ENCODE results near the gene KRTAP5-10. TPM values are rescaled to one million over a fixed set of nuclear protein-coding genes. Genes with fewer than 3 reads are reported as not detected.
A peak's percentile ranks its signal among the peaks of the same experiment; 100 is the strongest.
"Not testable (repeated sequence)": the region's sequence is repeated elsewhere in the genome, so short reads cannot be mapped to it uniquely, and the experiment has no call there.

The KRTAP5-10 gene
- total and polyA plus RNA-seq, 7 experiments from 2014 or later: not detected

GRCh38 chr11:71563406-71563805 is 2.0 kb upstream of the KRTAP5-10 start:
- Mint-ChIP-seq H3K4me3 (no peak overlapping the region), H3K27ac (no peak overlapping the region), H3K36me3 (no peaks in the 10 kb centered on the region), H3K4me1 (peaks cover 0 to 4% (median 0%) of the 10 kb centered on the region in 7 donors), H3K9me3 (peaks cover 0 to 7% (median 0%) of the 10 kb centered on the region in 11 donors), H3K27me3 (peaks cover 33 to 52% (median 44%) of the 10 kb centered on the region in 5 donors)
- DNase-seq (no peak), ATAC-seq (peak; percentile 32)
- POLR2A ChIA-PET: interaction anchor here (0.6 kb wide), 1 partner anchor 13 kb away, joined by 3 read pairs; no protein-coding TSS in a partner anchor
- Histone ChIP-seq H3K4me1 (ENCODE audit: control insufficient read depth in 2 of 2, insufficient read depth in 2 of 2, low read length in 2 of 2) (no peaks in the 10 kb centered on the region), H3K36me3 (ENCODE audit: control insufficient read depth in 2 of 3, insufficient read depth in 3 of 3, low read length in 3 of 3) (no peaks in the 10 kb centered on the region), H3K9me3 (ENCODE audit: control insufficient read depth in 2 of 3, low read length in 3 of 3) (no peaks in the 10 kb centered on the region), H3K4me3 (ENCODE audit: low read length) (no peak overlapping the region), H3K27ac (ENCODE audit: low read depth, low read length) (no peak overlapping the region), H3K27me3 (ENCODE audit: control insufficient read depth in 2 of 2, insufficient read depth in 2 of 2, low read length in 2 of 2) (no peaks in the 10 kb centered on the region)
- CTCF ChIA-PET: no interaction called here
- intact Hi-C loops (cut with micrococcal nuclease): no loop called here

- H3K27ac ChIP-seq (ENCODE audit: low read depth, low read length): no peak overlapping the region
- no peaks in the 10 kb centered on the region for H3K4me1 ChIP-seq (ENCODE audit: control insufficient read depth in 2 of 2, insufficient read depth in 2 of 2, low read length in 2 of 2)
- POLR2A ChIA-PET: interaction anchor here (0.6 kb wide), 1 partner anchor 207 kb away, joined by 3 read pairs; no protein-coding TSS in a partner anchor
- CTCF ChIA-PET: no interaction called here
- H3K27me3 ChIP-seq (ENCODE audit: control insufficient read depth in 2 of 2, insufficient read depth in 2 of 2, low read length in 2 of 2): no peaks in the 10 kb centered on the region
- Mint-ChIP-seq H3K4me3 (no peak overlapping the region), H3K36me3 (no peaks in the 10 kb centered on the region), H3K27ac (no peak overlapping the region), H3K27me3 (peaks cover 31 to 47% (median 44%) of the 10 kb centered on the region in 5 donors), H3K4me1 (peaks cover 0 to 4% (median 0%) of the 10 kb centered on the region in 7 donors), H3K9me3 (peaks cover 0 to 7% (median 0%) of the 10 kb centered on the region in 11 donors)
- no peaks in the 10 kb centered on the region for H3K36me3 ChIP-seq (ENCODE audit: control insufficient read depth in 2 of 3, insufficient read depth in 3 of 3, low read length in 3 of 3)
- H3K4me3 ChIP-seq (ENCODE audit: low read length): no peak overlapping the region
- DNase-seq: no peak
- no peaks in the 10 kb centered on the region for H3K9me3 ChIP-seq (ENCODE audit: control insufficient read depth in 2 of 3, low read length in 3 of 3)
- intact Hi-C loops (cut with micrococcal nuclease): no loop called here
- no peak for ATAC-seq
Observed at GRCh38 chr11:71564430-71564829, 933 bp upstream of the KRTAP5-10 start.

GRCh38 chr11:71566081-71566620 is 788 bp downstream of the KRTAP5-10 start:
- DNase-seq (no peak), ATAC-seq (no peak)
- Mint-ChIP-seq H3K36me3 (peaks cover 0 to 3% (median 0%) of the 10 kb centered on the region in 5 donors), H3K27me3 (peaks cover 23 to 48% (median 43%) of the 10 kb centered on the region in 5 donors), H3K27ac (no peak overlapping the region), H3K9me3 (peaks cover 0 to 3% (median 0%) of the 10 kb centered on the region in 11 donors), H3K4me3 (no peak overlapping the region), H3K4me1 (peaks cover 0 to 4% (median 0%) of the 10 kb centered on the region in 7 donors)
- intact Hi-C loops (cut with micrococcal nuclease): no loop called here
- ChIA-PET POLR2A (no interaction called here), CTCF (no interaction called here)
- Histone ChIP-seq H3K27me3 (ENCODE audit: control insufficient read depth in 2 of 2, insufficient read depth in 2 of 2, low read length in 2 of 2) (no peaks in the 10 kb centered on the region), H3K9me3 (ENCODE audit: control insufficient read depth in 2 of 3, low read length in 3 of 3) (no peaks in the 10 kb centered on the region), H3K36me3 (ENCODE audit: control insufficient read depth in 2 of 3, insufficient read depth in 3 of 3, low read length in 3 of 3) (no peaks in the 10 kb centered on the region), H3K27ac (ENCODE audit: low read depth, low read length) (no peak overlapping the region), H3K4me3 (ENCODE audit: low read length) (no peak overlapping the region), H3K4me1 (ENCODE audit: control insufficient read depth in 2 of 2, insufficient read depth in 2 of 2, low read length in 2 of 2) (no peaks in the 10 kb centered on the region)

- H3K36me3 ChIP-seq (ENCODE audit: control insufficient read depth in 2 of 3, insufficient read depth in 3 of 3, low read length in 3 of 3); H3K9me3 ChIP-seq (ENCODE audit: control insufficient read depth in 2 of 3, low read length in 3 of 3); H3K27me3 ChIP-seq (ENCODE audit: control insufficient read depth in 2 of 2, insufficient read depth in 2 of 2, low read length in 2 of 2); H3K4me1 ChIP-seq (ENCODE audit: control insufficient read depth in 2 of 2, insufficient read depth in 2 of 2, low read length in 2 of 2); H3K4me1 Mint-ChIP-seq; H3K27ac Mint-ChIP-seq; H3K9me3 Mint-ChIP-seq; POLR2A ChIA-PET; intact Hi-C loops (cut with micrococcal nuclease); ATAC-seq; DNase-seq; H3K36me3 Mint-ChIP-seq; CTCF ChIA-PET; H3K4me3 ChIP-seq (ENCODE audit: low read length); H3K4me3 Mint-ChIP-seq; H3K27ac ChIP-seq (ENCODE audit: low read depth, low read length): not testable (repeated sequence)
- H3K27me3 Mint-ChIP-seq: peaks cover 18 to 46% (median 38%) of the 10 kb centered on the region in 5 donors
Observed at GRCh38 chr11:71566626-71567599, 1.6 kb downstream of the KRTAP5-10 start.

GRCh38 chr11:71567633-71568032 is 2.3 kb downstream of the KRTAP5-10 start:
- intact Hi-C loops (cut with micrococcal nuclease); H3K4me1 Mint-ChIP-seq; CTCF ChIA-PET; H3K36me3 ChIP-seq (ENCODE audit: control insufficient read depth in 2 of 3, insufficient read depth in 3 of 3, low read length in 3 of 3); H3K36me3 Mint-ChIP-seq; H3K27me3 ChIP-seq (ENCODE audit: control insufficient read depth in 2 of 2, insufficient read depth in 2 of 2, low read length in 2 of 2); H3K9me3 ChIP-seq (ENCODE audit: control insufficient read depth in 2 of 3, low read length in 3 of 3); H3K4me3 ChIP-seq (ENCODE audit: low read length); POLR2A ChIA-PET; ATAC-seq; DNase-seq; H3K4me1 ChIP-seq (ENCODE audit: control insufficient read depth in 2 of 2, insufficient read depth in 2 of 2, low read length in 2 of 2); H3K27ac Mint-ChIP-seq; H3K9me3 Mint-ChIP-seq; H3K27ac ChIP-seq (ENCODE audit: low read depth, low read length); H3K4me3 Mint-ChIP-seq: not testable (repeated sequence)
- H3K27me3 Mint-ChIP-seq: peaks cover 14 to 46% (median 35%) of the 10 kb centered on the region in 5 donors

- H3K9me3 ChIP-seq (ENCODE audit: control insufficient read depth in 2 of 3, low read length in 3 of 3): no peaks in the 10 kb centered on the region
- DNase-seq (no peak), ATAC-seq (no peak)
- no peaks in the 10 kb centered on the region for H3K4me1 ChIP-seq (ENCODE audit: control insufficient read depth in 2 of 2, insufficient read depth in 2 of 2, low read length in 2 of 2)
- H3K27ac ChIP-seq (ENCODE audit: low read depth, low read length): no peak overlapping the region
- H3K27me3 Mint-ChIP-seq: peaks cover 7 to 37% (median 25%) of the 10 kb centered on the region in 5 donors
- CTCF ChIA-PET: no interaction called here
- no peak overlapping the region for H3K4me3 ChIP-seq (ENCODE audit: low read length)
- intact Hi-C loops (cut with micrococcal nuclease): no loop called here
- H3K4me1 Mint-ChIP-seq: peaks cover 0 to 2% (median 0%) of the 10 kb centered on the region in 7 donors
- POLR2A ChIA-PET: no interaction called here
- H3K36me3 Mint-ChIP-seq: peaks cover 0 to 3% (median 0%) of the 10 kb centered on the region in 5 donors
- no peaks in the 10 kb centered on the region for H3K36me3 ChIP-seq (ENCODE audit: control insufficient read depth in 2 of 3, insufficient read depth in 3 of 3, low read length in 3 of 3)
- no peak overlapping the region for H3K27ac Mint-ChIP-seq
- H3K9me3 Mint-ChIP-seq: no peaks in the 10 kb centered on the region
- H3K4me3 Mint-ChIP-seq: no peak overlapping the region
- H3K27me3 ChIP-seq (ENCODE audit: control insufficient read depth in 2 of 2, insufficient read depth in 2 of 2, low read length in 2 of 2): no peaks in the 10 kb centered on the region
Observed at GRCh38 chr11:71568704-71569349, 3.5 kb downstream of the KRTAP5-10 start.

Data from naive thymus-derived CD4-positive, alpha-beta T cell (primary cell).